Liver (tissue), 9 donors: Measurements from ENCODE around the gene FCRL5. TPM values are rescaled to one million over a fixed set of nuclear protein-coding genes. Genes with fewer than 3 reads are reported as not detected.

Experiments
- DNase-seq: peaks from one replicate; pipeline ENCODE4 v3.0.0-alpha.2; 2017; ENCODE audit warnings: low spot score
- H3K27ac ChIP-seq, 2 donors: one replicate each; pipeline ENCODE4 v1.7.0; 2013; ENCODE audit warnings: inconsistent platforms in 2 of 2, low read length in 2 of 2, control low read depth in 1 of 2, low read depth in 1 of 2, mild to moderate bottlenecking in 1 of 2
- H3K27me3 ChIP-seq, 4 donors: one replicate each; pipeline versions ENCODE4 v1.6.1 to v1.7.0; 2013; ENCODE audit warnings: low read length in 3 of 4, inconsistent platforms in 1 of 4, mild to moderate bottlenecking in 1 of 4, moderate library complexity in 1 of 4; ENCODE audit not compliant: control insufficient read depth in 4 of 4, insufficient read depth in 4 of 4
- H3K36me3 ChIP-seq, 4 donors: one replicate each; pipeline versions ENCODE4 v1.6.1 to v1.7.0; 2013; ENCODE audit warnings: low read length in 3 of 4, mild to moderate bottlenecking in 3 of 4, low read depth in 1 of 4, moderate library complexity in 1 of 4; ENCODE audit not compliant: control insufficient read depth in 4 of 4, insufficient read depth in 3 of 4
- H3K4me1 ChIP-seq, 4 donors: one replicate each; pipeline versions ENCODE4 v1.6.1 to v1.7.0; 2013; ENCODE audit warnings: low read length in 3 of 4, mild to moderate bottlenecking in 3 of 4, moderate library complexity in 1 of 4; ENCODE audit not compliant: control insufficient read depth in 4 of 4, insufficient read depth in 4 of 4
- H3K4me3 ChIP-seq, 3 donors: one replicate each; pipeline versions ENCODE4 v1.6.1 to v1.7.0; 2013; ENCODE audit warnings: low read length in 3 of 3, control low read depth in 1 of 3, low read depth in 1 of 3, mild to moderate bottlenecking in 1 of 3
- H3K9ac ChIP-seq, 2 donors: one replicate each; pipeline ENCODE4 v1.7.0; 2013; ENCODE audit warnings: low read length in 2 of 2, mild to moderate bottlenecking in 2 of 2, moderate library complexity in 2 of 2, control low read depth in 1 of 2, low read depth in 1 of 2
- H3K9me3 ChIP-seq, 4 donors: one replicate each; pipeline versions ENCODE4 v1.6.1 to v1.7.0; 2013; ENCODE audit warnings: low read length in 3 of 4; ENCODE audit not compliant: control insufficient read depth in 4 of 4
- EGR1 ChIP-seq, 2 donors: IDR thresholded peaks; 2 replicates each; pipeline ENCODE4 v1.6.1; 2016 to 2018; ENCODE audit warnings: antibody characterized with exemption in 2 of 2, low read depth in 2 of 2
- FOXA1 ChIP-seq: IDR thresholded peaks from 2 replicates; pipeline ENCODE4 v1.6.1; 2016; ENCODE audit warnings: antibody characterized with exemption
- FOXA2 ChIP-seq: IDR thresholded peaks from 2 replicates; pipeline ENCODE4 v1.6.1; 2016; ENCODE audit warnings: antibody characterized with exemption
- GABPA ChIP-seq, 2 donors: IDR thresholded peaks in 1 of 2; conservative IDR thresholded peaks in 1 of 2; 2 replicates each; pipeline ENCODE4 v1.6.1; 2016; ENCODE audit warnings: antibody characterized with exemption in 2 of 2, mild to moderate bottlenecking in 1 of 2, moderate library complexity in 1 of 2
- HNF4A ChIP-seq, 2 donors: conservative IDR thresholded peaks; 2 replicates each; pipeline ENCODE4 v1.6.1; 2016; ENCODE audit warnings: antibody characterized with exemption in 2 of 2, mild to moderate bottlenecking in 2 of 2
- JUND ChIP-seq, 2 donors: IDR thresholded peaks; 2 replicates each; pipeline ENCODE4 v1.6.1; 2016; ENCODE audit warnings: antibody characterized with exemption in 2 of 2
- NR2F2 ChIP-seq: IDR thresholded peaks from 2 replicates; pipeline ENCODE4 v1.6.1; 2016; ENCODE audit warnings: antibody characterized with exemption
- RAD21 ChIP-seq, 2 donors: IDR thresholded peaks; 2 replicates each; pipeline ENCODE4 v1.6.1; 2016; ENCODE audit warnings: antibody characterized with exemption in 2 of 2, mild to moderate bottlenecking in 2 of 2
- RXRA ChIP-seq, 2 donors: IDR thresholded peaks; 2 replicates each; pipeline ENCODE4 v1.6.1; 2017 to 2018; ENCODE audit warnings: antibody characterized with exemption in 2 of 2, mild to moderate bottlenecking in 1 of 2
- SP1 ChIP-seq: IDR thresholded peaks from 2 replicates; pipeline ENCODE4 v1.6.1; 2018; ENCODE audit warnings: antibody characterized with exemption, mild to moderate bottlenecking
- TAF1 ChIP-seq: conservative IDR thresholded peaks from 2 replicates; pipeline ENCODE4 v1.6.1; 2016; ENCODE audit warnings: antibody characterized with exemption, mild to moderate bottlenecking
- YY1 ChIP-seq: IDR thresholded peaks from 2 replicates; pipeline ENCODE4 v1.6.1; 2016; ENCODE audit warnings: antibody characterized with exemption, mild to moderate bottlenecking
- WGBS: extraction: QIAGEN DNeasy Blood & Tissue Kit; methylation state at CpG from one replicate; pipeline ENCODE4 v1.1.7; 2013; 5-methylcytosine and 5-hydroxymethylcytosine counted together
- polyA plus RNA-seq, 2 donors: library from polyadenylated mRNA; stranded (reverse) in 1 of 2; unstranded in 1 of 2; fragments of 200-250 nt in 1 of 2; fragments of >200 nt in 1 of 2; fragmentation: Nextera tagmentation in 1 of 2; extraction: Ambion mirVana in 1 of 2; gene quantifications; one replicate each; pipeline versions ENCODE4 v1.2.1 to v1.2.3, GENCODE V29; 2013 to 2015
- total RNA-seq, 2 donors: library from RNA; depleted of rRNA; stranded (reverse); fragments of >200 nt; gene quantifications; one replicate each; pipeline ENCODE4 v1.2.3, GENCODE V29; 2014
- TF ChIP-seq, protein P1 (sequence below): IDR thresholded peaks from 2 replicates; pipeline ENCODE4 v1.6.1; 2016; ENCODE audit warnings: antibody characterized with exemption
- TF ChIP-seq, protein P2 (sequence below): fragments of 150-350 bp; IDR thresholded peaks from 2 replicates; pipeline ENCODE4 v1.5.1; 2017; ENCODE audit warnings: improper control_type of control experiment, low read depth, low read length; ENCODE audit not compliant: missing input control
- TF ChIP-seq, protein P3 (sequence below): IDR thresholded peaks from 2 replicates; pipeline ENCODE4 v1.6.1; 2016; ENCODE audit warnings: antibody characterized with exemption, mild to moderate bottlenecking
- TF ChIP-seq, protein P4 (sequence below): IDR thresholded peaks from 2 replicates; pipeline ENCODE4 v1.6.1; 2016; ENCODE audit warnings: antibody characterized with exemption
- TF ChIP-seq, protein P5 (sequence below): IDR thresholded peaks from 2 replicates; pipeline ENCODE4 v1.6.1; 2016; ENCODE audit warnings: antibody characterized with exemption
- donor health status: healthy.
- donor health status: healthy.
- donor health status: healthy.
- donor health status: healthy.
- donor health status: healthy.

The FCRL5 gene
- total and polyA plus RNA-seq, 4 donors, result 0.10 to 0.72 (median 0.52) TPM

DNA sequence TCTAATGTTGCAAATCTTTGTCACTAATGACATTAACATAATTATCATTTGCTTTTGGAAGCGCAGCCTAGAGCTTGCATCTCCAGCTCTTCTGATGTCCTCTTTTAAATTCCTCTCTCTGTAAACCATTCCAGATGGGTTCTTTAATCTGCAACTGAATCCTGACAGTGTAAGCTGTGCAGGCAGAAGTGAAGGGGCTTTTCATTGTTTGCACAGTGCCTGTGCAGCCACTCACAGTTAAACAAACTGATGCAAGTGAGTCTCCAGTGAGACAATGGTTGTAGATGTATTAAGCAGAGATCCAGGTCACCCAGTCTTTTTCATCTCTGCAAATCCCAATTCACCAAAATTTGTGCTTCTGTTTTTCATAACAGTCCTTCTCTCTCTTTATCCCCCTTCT, 22.5 kb upstream of the FCRL5 start:
- no peak overlapping the region for H3K9ac ChIP-seq
- WGBS, result 91% methylated on average over 1 of the region's 1 CpG
- no peaks in the 10 kb centered on the region for H3K9me3 ChIP-seq
- H3K4me3 ChIP-seq, result no peak overlapping the region
- H3K4me1 ChIP-seq, result no peaks in the 10 kb centered on the region
- no peak for TF ChIP-seq NR2F2
- TF ChIP-seq HNF4A (conservative IDR thresholded peaks at IDR 0.05), result no peak
- TF ChIP-seq, protein P1, sequence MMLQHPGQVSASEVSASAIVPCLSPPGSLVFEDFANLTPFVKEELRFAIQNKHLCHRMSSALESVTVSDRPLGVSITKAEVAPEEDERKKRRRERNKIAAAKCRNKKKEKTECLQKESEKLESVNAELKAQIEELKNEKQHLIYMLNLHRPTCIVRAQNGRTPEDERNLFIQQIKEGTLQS, result no peak
- no peak for TF ChIP-seq FOXA1
- TF ChIP-seq, protein P2, sequence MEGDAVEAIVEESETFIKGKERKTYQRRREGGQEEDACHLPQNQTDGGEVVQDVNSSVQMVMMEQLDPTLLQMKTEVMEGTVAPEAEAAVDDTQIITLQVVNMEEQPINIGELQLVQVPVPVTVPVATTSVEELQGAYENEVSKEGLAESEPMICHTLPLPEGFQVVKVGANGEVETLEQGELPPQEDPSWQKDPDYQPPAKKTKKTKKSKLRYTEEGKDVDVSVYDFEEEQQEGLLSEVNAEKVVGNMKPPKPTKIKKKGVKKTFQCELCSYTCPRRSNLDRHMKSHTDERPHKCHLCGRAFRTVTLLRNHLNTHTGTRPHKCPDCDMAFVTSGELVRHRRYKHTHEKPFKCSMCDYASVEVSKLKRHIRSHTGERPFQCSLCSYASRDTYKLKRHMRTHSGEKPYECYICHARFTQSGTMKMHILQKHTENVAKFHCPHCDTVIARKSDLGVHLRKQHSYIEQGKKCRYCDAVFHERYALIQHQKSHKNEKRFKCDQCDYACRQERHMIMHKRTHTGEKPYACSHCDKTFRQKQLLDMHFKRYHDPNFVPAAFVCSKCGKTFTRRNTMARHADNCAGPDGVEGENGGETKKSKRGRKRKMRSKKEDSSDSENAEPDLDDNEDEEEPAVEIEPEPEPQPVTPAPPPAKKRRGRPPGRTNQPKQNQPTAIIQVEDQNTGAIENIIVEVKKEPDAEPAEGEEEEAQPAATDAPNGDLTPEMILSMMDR, result no peak
- TF ChIP-seq YY1, result no peak
- TF ChIP-seq GABPA (IDR thresholded peaks at IDR 0.05 in 1 of 2, conservative IDR thresholded peaks at IDR 0.05 in 1 of 2), result no peak
- TF ChIP-seq EGR1 (IDR thresholded peaks at IDR 0.05; ENCODE audit: low read depth in 2 of 2), result no peak
- TF ChIP-seq RXRA (IDR thresholded peaks at IDR 0.05), result no peak
- TF ChIP-seq, protein P3, sequence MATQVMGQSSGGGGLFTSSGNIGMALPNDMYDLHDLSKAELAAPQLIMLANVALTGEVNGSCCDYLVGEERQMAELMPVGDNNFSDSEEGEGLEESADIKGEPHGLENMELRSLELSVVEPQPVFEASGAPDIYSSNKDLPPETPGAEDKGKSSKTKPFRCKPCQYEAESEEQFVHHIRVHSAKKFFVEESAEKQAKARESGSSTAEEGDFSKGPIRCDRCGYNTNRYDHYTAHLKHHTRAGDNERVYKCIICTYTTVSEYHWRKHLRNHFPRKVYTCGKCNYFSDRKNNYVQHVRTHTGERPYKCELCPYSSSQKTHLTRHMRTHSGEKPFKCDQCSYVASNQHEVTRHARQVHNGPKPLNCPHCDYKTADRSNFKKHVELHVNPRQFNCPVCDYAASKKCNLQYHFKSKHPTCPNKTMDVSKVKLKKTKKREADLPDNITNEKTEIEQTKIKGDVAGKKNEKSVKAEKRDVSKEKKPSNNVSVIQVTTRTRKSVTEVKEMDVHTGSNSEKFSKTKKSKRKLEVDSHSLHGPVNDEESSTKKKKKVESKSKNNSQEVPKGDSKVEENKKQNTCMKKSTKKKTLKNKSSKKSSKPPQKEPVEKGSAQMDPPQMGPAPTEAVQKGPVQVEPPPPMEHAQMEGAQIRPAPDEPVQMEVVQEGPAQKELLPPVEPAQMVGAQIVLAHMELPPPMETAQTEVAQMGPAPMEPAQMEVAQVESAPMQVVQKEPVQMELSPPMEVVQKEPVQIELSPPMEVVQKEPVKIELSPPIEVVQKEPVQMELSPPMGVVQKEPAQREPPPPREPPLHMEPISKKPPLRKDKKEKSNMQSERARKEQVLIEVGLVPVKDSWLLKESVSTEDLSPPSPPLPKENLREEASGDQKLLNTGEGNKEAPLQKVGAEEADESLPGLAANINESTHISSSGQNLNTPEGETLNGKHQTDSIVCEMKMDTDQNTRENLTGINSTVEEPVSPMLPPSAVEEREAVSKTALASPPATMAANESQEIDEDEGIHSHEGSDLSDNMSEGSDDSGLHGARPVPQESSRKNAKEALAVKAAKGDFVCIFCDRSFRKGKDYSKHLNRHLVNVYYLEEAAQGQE, result no peak
- TF ChIP-seq JUND (IDR thresholded peaks at IDR 0.05), result no peak
- no peak for TF ChIP-seq FOXA2
- TF ChIP-seq, protein P4, sequence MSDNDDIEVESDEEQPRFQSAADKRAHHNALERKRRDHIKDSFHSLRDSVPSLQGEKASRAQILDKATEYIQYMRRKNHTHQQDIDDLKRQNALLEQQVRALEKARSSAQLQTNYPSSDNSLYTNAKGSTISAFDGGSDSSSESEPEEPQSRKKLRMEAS, result no peak
- no peak for TF ChIP-seq SP1
- TF ChIP-seq TAF1, result no peak
- no peak for DNase-seq
- H3K27me3 ChIP-seq, result peaks cover 0 to 2% (median 0%) of the 10 kb centered on the region in 4 donors
- no peak overlapping the region for H3K27ac ChIP-seq
- no peaks in the 10 kb centered on the region for H3K36me3 ChIP-seq

DNA sequence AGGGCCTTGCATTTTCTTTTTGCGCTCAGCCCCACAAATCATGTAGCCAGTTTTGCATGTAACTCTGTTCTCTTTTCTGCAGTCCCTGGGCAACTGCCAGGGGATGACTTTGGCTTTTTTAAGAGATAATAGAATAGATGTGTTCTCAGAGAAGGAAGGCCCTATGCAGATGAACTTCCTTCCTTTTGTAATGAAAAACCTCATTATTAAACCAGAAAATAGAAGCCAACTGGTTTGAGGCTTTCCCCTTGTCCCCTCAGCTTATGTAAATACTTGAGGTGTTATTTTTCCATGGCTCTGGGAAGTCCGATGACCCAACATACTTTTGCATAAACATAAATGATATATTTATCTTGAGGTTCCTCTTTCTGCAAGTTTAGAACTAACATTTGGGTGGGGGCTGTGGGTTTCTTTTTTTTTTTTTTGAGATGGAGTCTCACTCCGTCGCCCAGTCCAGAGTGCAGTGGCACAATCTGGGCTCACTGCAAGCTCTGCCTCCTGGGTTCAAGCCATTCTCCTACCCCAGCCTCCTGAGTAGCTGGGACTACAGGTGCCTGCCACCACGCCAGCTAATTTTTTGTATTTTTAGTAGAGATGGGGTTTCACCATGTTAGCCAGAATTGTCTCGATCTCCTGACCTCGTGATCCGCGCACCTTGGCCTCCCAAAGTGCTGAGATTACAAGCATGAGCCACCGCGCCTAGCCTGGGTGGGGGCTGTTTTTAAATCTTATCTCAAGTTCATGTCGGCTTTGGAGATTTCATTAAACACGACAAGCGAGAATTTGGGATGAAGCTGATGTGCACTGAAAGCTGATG, 14.4 kb upstream of the FCRL5 start:
- no peaks in the 10 kb centered on the region for H3K36me3 ChIP-seq
- no peak overlapping the region for H3K4me3 ChIP-seq
- no peaks in the 10 kb centered on the region for H3K4me1 ChIP-seq
- 83% methylated on average over 14 of the region's 14 CpGs for WGBS
- H3K9ac ChIP-seq, result no peak overlapping the region
- no peak overlapping the region for H3K27ac ChIP-seq
- no peaks in the 10 kb centered on the region for H3K9me3 ChIP-seq
- no peaks in the 10 kb centered on the region for H3K27me3 ChIP-seq
- DNase-seq, result no peak
- no peak for TF ChIP-seq SP1
- no peak for TF ChIP-seq FOXA2
- no peak for TF ChIP-seq HNF4A (conservative IDR thresholded peaks at IDR 0.05)
- TF ChIP-seq EGR1 (IDR thresholded peaks at IDR 0.05; ENCODE audit: low read depth in 2 of 2), result no peak
- TF ChIP-seq RXRA (IDR thresholded peaks at IDR 0.05), result no peak
- TF ChIP-seq GABPA (IDR thresholded peaks at IDR 0.05 in 1 of 2, conservative IDR thresholded peaks at IDR 0.05 in 1 of 2), result no peak
- TF ChIP-seq, protein P1, result no peak
- no peak for TF ChIP-seq JUND (IDR thresholded peaks at IDR 0.05)
- TF ChIP-seq, protein P5, sequence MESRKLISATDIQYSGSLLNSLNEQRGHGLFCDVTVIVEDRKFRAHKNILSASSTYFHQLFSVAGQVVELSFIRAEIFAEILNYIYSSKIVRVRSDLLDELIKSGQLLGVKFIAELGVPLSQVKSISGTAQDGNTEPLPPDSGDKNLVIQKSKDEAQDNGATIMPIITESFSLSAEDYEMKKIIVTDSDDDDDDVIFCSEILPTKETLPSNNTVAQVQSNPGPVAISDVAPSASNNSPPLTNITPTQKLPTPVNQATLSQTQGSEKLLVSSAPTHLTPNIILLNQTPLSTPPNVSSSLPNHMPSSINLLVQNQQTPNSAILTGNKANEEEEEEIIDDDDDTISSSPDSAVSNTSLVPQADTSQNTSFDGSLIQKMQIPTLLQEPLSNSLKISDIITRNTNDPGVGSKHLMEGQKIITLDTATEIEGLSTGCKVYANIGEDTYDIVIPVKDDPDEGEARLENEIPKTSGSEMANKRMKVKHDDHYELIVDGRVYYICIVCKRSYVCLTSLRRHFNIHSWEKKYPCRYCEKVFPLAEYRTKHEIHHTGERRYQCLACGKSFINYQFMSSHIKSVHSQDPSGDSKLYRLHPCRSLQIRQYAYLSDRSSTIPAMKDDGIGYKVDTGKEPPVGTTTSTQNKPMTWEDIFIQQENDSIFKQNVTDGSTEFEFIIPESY, result no peak
- no peak for TF ChIP-seq YY1
- no peak for TF ChIP-seq RAD21 (IDR thresholded peaks at IDR 0.05)
- TF ChIP-seq, protein P3, result no peak
- TF ChIP-seq FOXA1, result no peak
- no peak for TF ChIP-seq NR2F2
